AG08395 (cell line): Measurements from ENCODE around the gene ADAM10.
"Not testable (repeated sequence)": the region's sequence is repeated elsewhere in the genome, so short reads cannot be mapped to it uniquely, and the experiment has no call there.

Source experiments
- DNase-seq: peaks from one replicate; pipeline ENCODE4 v3.0.0; 2012; ENCODE audit warnings: mixed read lengths, low spot score

The ADAM10 gene

GRCh38 chr15:58671186-58671585 lies 78.3 kb downstream of the ADAM10 start:
- no peak for DNase-seq

- DNase-seq, result no peak
Observed at GRCh38 chr15:58669108-58669507, 80.4 kb downstream of the ADAM10 start.

GRCh38 chr15:58666957-58667356 lies 82.5 kb downstream of the ADAM10 start:
- peak; percentile 21 for DNase-seq

GRCh38 chr15:58665672-58666071 lies 83.8 kb downstream of the ADAM10 start:
- DNase-seq, result no peak

- no peak for DNase-seq
Observed at GRCh38 chr15:58650102-58650501, 99.4 kb downstream of the ADAM10 start.

- no peak for DNase-seq
Observed at GRCh38 chr15:58649175-58649574, 100.3 kb downstream of the ADAM10 start.

GRCh38 chr15:58643996-58644395 lies 105.5 kb downstream of the ADAM10 start:
- no peak for DNase-seq

GRCh38 chr15:58641660-58642059 lies 107.8 kb downstream of the ADAM10 start:
- no peak for DNase-seq

GRCh38 chr15:58639992-58640391 lies 109.5 kb downstream of the ADAM10 start:
- DNase-seq, result no peak

GRCh38 chr15:58639002-58639756 lies 110.3 kb downstream of the ADAM10 start:
- no peak for DNase-seq

GRCh38 chr15:58632789-58633188 lies 116.7 kb downstream of the ADAM10 start:
- no peak for DNase-seq

- no peak for DNase-seq
Observed at GRCh38 chr15:58631319-58631718, 118.2 kb downstream of the ADAM10 start.

- DNase-seq, result no peak
Observed at GRCh38 chr15:58629625-58630024, 119.9 kb downstream of the ADAM10 start.

- DNase-seq, result no peak
Observed at GRCh38 chr15:58628206-58628947, 121.1 kb downstream of the ADAM10 start.

GRCh38 chr15:58627701-58628100 lies 121.8 kb downstream of the ADAM10 start:
- DNase-seq, result no peak

- no peak for DNase-seq
Observed at GRCh38 chr15:58627046-58627445, 122.5 kb downstream of the ADAM10 start.

GRCh38 chr15:58626378-58626777 lies 123.1 kb downstream of the ADAM10 start:
- DNase-seq, result no peak

- no peak for DNase-seq
Observed at GRCh38 chr15:58622877-58623276, 126.6 kb downstream of the ADAM10 start.

GRCh38 chr15:58620268-58620667 lies 129.2 kb downstream of the ADAM10 start:
- not testable (repeated sequence) for DNase-seq

- DNase-seq, result no peak
Observed at GRCh38 chr15:58616171-58616570, 133.3 kb downstream of the ADAM10 start.

GRCh38 chr15:58611731-58612676 lies 137.5 kb downstream of the ADAM10 start:
- no peak for DNase-seq

- DNase-seq, result no peak
Observed at GRCh38 chr15:58608711-58609110, 140.8 kb downstream of the ADAM10 start.
